Stomach (tissue), 9 donors: Measurements from ENCODE around the gene ZNF580. TPM values are rescaled to one million over a fixed set of nuclear protein-coding genes. Genes with fewer than 3 reads are reported as not detected.

Experiments
- DNase-seq, 2 donors: peaks; one replicate each; pipeline versions ENCODE4 v3.0.0 to v3.0.0-alpha.2; 2013 to 2019
- H3K27ac ChIP-seq, 5 donors: fragments of 200-600 bp in 4 of 5; sonication (generic) in 4 of 5; one replicate each; pipeline ENCODE4 v1.5.1; 2013 to 2019; ENCODE audit warnings: mild to moderate bottlenecking in 1 of 5, moderate library complexity in 1 of 5
- H3K27me3 ChIP-seq, 3 donors: fragments of 200-600 bp; sonication (generic); one replicate each; pipeline ENCODE4 v1.5.1; 2017 to 2019; ENCODE audit warnings: mixed run types in 1 of 3
- H3K36me3 ChIP-seq, 4 donors: fragments of 200-600 bp; sonication (generic); 1 replicate in 3 of 4; 2 replicates in 1 of 4; pipeline ENCODE4 v1.5.1; 2016 to 2019
- H3K4me1 ChIP-seq, 4 donors: fragments of 200-600 bp; sonication (generic); one replicate each; pipeline ENCODE4 v1.5.1; 2016 to 2019
- H3K4me3 ChIP-seq, 4 donors: fragments of 200-600 bp; sonication (generic) in 3 of 4; one replicate each; pipeline ENCODE4 v1.5.1; 2016 to 2019; ENCODE audit warnings: mild to moderate bottlenecking in 1 of 4
- H3K9me3 ChIP-seq, 4 donors: fragments of 200-600 bp; sonication (generic); one replicate each; pipeline ENCODE4 v1.5.1; 2016 to 2019
- EP300 ChIP-seq: sonication (generic); formaldehyde crosslinking; IDR thresholded peaks from one replicate; pipeline ENCODE4 v1.6.1; 2017; ENCODE audit warnings: antibody characterized with exemption
- POLR2A ChIP-seq, 4 donors: fragments of 450-650 bp; IDR thresholded peaks; one replicate each; pipeline ENCODE4 v1.6.1; 2016; ENCODE audit warnings: antibody characterized with exemption in 4 of 4, control low read depth in 2 of 4, mild to moderate bottlenecking in 1 of 4, moderate library complexity in 1 of 4
- POLR2AphosphoS5 ChIP-seq, 3 donors: sonication (generic); formaldehyde crosslinking; IDR thresholded peaks; one replicate each; pipeline ENCODE4 v1.6.1; 2016; ENCODE audit warnings: antibody characterized with exemption in 3 of 3
- WGBS, 5 donors: extraction: QIAGEN DNeasy Blood & Tissue Kit in 3 of 5; methylation state at CpG; one replicate each; pipeline versions ENCODE4 v1.1.5 to v1.1.7; 2013 to 2018; 5-methylcytosine and 5-hydroxymethylcytosine counted together
- intact Hi-C: fragments of 100-400 bp; cut with DNase I; formaldehyde crosslinking; loops from one replicate; pipeline ENCODE4 v1.15.1; 2023; ENCODE audit warnings: low total_unique reads
- polyA plus RNA-seq, 3 donors: library from polyadenylated mRNA; stranded (reverse); fragments of 200-250 nt; gene quantifications; one replicate each; pipeline ENCODE4 v1.2.3, GENCODE V29; 2013
- total RNA-seq, 5 donors: library from RNA; depleted of rRNA; stranded (reverse); fragments of >200 nt; gene quantifications; one replicate each; pipeline versions ENCODE4 v1.1.0 to v1.2.3, GENCODE V29; 2014 to 2016
- TF ChIP-seq, protein P1 (sequence below), 7 experiments: fragments of 450-650 bp in 4 of 7; fragments of 200-600 bp in 3 of 7; sonication (generic) in 3 of 7; IDR thresholded peaks; one replicate each; pipeline ENCODE4 v1.5.1; 2016 to 2019; ENCODE audit warnings: antibody characterized with exemption in 7 of 7, control low read depth in 2 of 7, mild to moderate bottlenecking in 1 of 7
- donor health status: healthy with polysubstance abuse.
- donor health status: Bipolar disorder and iron deficiency.
- donor health status: healthy.

Gene ZNF580
- total and polyA plus RNA-seq, 8 donors, result 10.6 to 55.0 (median 19.0) TPM; not detected in 1

DNA sequence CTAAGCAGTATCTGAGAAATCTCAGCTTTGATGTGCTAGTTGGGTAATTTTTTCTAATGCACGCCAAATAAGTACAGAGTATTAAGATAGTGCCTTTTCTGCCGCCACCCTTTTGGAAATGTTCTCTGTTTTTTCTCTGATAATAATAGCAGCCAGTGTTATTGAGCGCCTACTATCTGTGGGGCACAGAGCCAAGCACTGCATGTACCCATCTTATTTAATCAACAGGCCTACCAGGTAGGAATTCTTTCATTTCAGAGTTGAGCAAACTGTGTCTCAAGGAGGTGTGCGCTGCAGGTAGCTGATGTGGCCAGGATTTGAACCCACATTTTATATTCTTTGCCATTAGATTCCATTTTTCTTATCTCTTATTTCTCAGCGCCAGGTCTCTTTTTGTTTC is 35.6 kb downstream of the ZNF580 start:
- Histone ChIP-seq H3K4me1 (peaks cover 56 to 92% (median 81%) of the 10 kb centered on the region in 4 donors), H3K36me3 (peaks cover 35 to 73% (median 67%) of the 10 kb centered on the region in 4 donors), H3K4me3 (peak overlapping the region; percentile 70 to 98 (median 88)), H3K27me3 (no peaks in the 10 kb centered on the region), H3K9me3 (no peaks in the 10 kb centered on the region), H3K27ac (peak overlapping the region; percentile 89 to 95 (median 92))
- peak in 1 of 2 donors; percentile 90 for DNase-seq
- intact Hi-C loops, result no loop called here
- TF ChIP-seq EP300 (no peak), POLR2AphosphoS5 (IDR thresholded peaks at IDR 0.05) (peak in 2 of 3 donors; percentile 78 to 86), POLR2A (IDR thresholded peaks at IDR 0.05) (no peak)
- TF ChIP-seq, protein P1, sequence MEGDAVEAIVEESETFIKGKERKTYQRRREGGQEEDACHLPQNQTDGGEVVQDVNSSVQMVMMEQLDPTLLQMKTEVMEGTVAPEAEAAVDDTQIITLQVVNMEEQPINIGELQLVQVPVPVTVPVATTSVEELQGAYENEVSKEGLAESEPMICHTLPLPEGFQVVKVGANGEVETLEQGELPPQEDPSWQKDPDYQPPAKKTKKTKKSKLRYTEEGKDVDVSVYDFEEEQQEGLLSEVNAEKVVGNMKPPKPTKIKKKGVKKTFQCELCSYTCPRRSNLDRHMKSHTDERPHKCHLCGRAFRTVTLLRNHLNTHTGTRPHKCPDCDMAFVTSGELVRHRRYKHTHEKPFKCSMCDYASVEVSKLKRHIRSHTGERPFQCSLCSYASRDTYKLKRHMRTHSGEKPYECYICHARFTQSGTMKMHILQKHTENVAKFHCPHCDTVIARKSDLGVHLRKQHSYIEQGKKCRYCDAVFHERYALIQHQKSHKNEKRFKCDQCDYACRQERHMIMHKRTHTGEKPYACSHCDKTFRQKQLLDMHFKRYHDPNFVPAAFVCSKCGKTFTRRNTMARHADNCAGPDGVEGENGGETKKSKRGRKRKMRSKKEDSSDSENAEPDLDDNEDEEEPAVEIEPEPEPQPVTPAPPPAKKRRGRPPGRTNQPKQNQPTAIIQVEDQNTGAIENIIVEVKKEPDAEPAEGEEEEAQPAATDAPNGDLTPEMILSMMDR (IDR thresholded peaks at IDR 0.05), result peak in 2 of 7 experiments; percentile 22 to 37
- 30 to 50% (median 33%) methylated on average over 5 of the region's 5 CpGs for WGBS, 5 donors

DNA sequence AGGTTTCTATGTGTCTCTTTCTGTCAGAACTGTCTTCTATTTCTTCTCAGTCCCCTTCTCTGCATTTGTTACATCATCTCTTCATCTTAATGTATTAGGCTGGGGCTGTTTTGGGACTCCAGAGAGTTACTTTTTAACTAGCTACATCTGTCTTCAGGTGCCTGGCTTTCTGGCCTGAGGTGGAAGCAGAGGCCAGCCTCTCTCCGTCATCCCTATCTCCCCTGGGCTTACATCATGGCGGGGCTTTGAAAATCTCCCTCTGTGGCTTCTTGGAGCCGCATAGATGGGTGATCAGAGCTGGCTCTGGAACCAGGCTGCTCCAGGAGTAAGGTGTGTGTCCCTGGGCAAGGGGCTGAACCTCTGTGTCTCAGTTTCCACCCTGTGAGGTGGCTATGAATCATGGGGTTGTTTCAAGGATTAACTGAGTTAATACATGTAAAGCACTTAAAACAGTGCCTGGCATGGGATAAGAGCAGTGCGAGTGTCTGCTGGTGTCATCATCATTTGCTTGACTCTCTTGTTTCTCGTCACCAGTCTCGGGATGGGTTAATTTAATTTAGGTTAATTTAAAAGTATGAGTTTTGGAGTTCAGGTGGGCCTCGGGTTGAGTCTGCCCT is 36.2 kb downstream of the ZNF580 start:
- intact Hi-C loops, result no loop called here
- peak overlapping the region; percentile 89 to 95 (median 92) for H3K27ac ChIP-seq
- 35 to 52% (median 43%) methylated on average over 7 of the region's 7 CpGs for WGBS, 5 donors
- DNase-seq, result no peak
- H3K4me3 ChIP-seq, result peak overlapping the region; percentile 22 to 98 (median 76)
- no peaks in the 10 kb centered on the region for H3K9me3 ChIP-seq
- TF ChIP-seq POLR2A (IDR thresholded peaks at IDR 0.05), result no peak
- H3K27me3 ChIP-seq, result no peaks in the 10 kb centered on the region
- H3K4me1 ChIP-seq, result peaks cover 59 to 92% (median 83%) of the 10 kb centered on the region in 4 donors
- H3K36me3 ChIP-seq, result peaks cover 36 to 73% (median 67%) of the 10 kb centered on the region in 4 donors

DNA sequence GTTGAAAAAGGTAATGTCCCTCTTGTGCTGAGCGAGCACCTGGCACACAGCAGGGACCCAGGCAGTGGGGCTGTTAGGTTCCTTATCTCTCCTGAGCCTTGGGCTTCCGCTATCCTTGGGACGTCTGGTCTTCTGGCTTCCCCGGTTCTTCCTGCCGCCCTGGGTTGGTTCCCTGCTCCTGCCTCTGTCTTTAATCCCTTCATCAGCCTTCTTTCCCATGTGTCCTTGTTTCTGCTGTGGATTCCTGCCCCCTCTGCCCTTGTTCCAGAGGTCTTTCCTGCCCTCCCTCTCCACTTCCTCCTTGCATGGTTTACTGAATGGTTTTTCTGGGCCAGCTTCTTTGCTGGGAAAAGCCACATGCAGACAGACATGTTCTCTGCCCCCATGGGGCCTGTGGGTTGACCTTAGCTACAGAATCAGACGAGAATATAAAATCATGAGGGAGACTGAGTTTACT is 36.8 kb downstream of the ZNF580 start:
- no peaks in the 10 kb centered on the region for H3K27me3 ChIP-seq
- H3K9me3 ChIP-seq, result no peaks in the 10 kb centered on the region
- WGBS, 5 donors, result 16 to 48% (median 36%) methylated on average over 6 of the region's 6 CpGs
- TF ChIP-seq POLR2AphosphoS5 (IDR thresholded peaks at IDR 0.05) (peak in 1 of 3 donors; percentile 14), EP300 (no peak)
- intact Hi-C loops, result no loop called here
- H3K4me3 ChIP-seq, result peak overlapping the region; percentile 22 to 98 (median 76)
- peaks cover 65 to 93% (median 86%) of the 10 kb centered on the region in 4 donors for H3K4me1 ChIP-seq
- peak overlapping the region; percentile 67 to 95 (median 92) for H3K27ac ChIP-seq
- peak; percentile 43 to 67 for DNase-seq
- H3K36me3 ChIP-seq, result peaks cover 42 to 73% (median 68%) of the 10 kb centered on the region in 4 donors

DNA sequence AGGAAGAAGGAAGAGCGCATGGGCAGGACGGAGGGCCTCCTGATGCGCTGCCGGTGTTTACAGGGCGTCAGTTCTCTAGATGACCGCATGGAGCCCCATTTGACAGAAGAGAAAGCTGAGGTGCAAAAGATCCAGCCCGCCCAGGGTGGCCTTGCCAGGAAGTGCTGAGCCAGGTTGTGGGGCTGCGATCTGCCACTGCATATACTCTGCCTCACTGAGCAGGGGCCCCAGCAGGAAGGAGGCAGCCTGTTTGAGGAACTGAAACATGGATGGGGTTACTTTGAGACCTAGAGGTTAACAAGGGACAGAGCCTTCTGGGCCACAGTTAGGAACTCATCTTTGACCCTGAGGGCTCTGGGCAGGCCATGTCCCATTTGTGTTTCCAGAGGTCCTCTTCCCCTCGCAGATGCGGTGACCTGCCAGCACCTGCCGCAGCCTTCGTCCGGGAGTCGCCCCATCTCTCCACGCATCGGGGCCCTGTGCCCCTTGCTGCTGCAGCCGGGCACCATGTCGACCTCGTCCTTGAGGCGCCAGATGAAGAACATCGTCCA is 37.4 kb downstream of the ZNF580 start:
- Histone ChIP-seq H3K27ac (peak overlapping the region; percentile 67 to 95 (median 92)), H3K36me3 (peaks cover 46 to 75% (median 68%) of the 10 kb centered on the region in 4 donors), H3K27me3 (no peaks in the 10 kb centered on the region), H3K4me3 (peak overlapping the region in 3 of 4 donors; percentile 22 to 81 (median 70)), H3K4me1 (peaks cover 71 to 94% (median 88%) of the 10 kb centered on the region in 4 donors), H3K9me3 (no peaks in the 10 kb centered on the region)
- TF ChIP-seq EP300 (no peak), POLR2A (IDR thresholded peaks at IDR 0.05) (no peak)
- WGBS, 5 donors, result 65 to 79% (median 75%) methylated on average over 14 to 21 of the region's 21 CpGs
- intact Hi-C loops, result no loop called here
- DNase-seq, result peak; percentile 43 to 61

DNA sequence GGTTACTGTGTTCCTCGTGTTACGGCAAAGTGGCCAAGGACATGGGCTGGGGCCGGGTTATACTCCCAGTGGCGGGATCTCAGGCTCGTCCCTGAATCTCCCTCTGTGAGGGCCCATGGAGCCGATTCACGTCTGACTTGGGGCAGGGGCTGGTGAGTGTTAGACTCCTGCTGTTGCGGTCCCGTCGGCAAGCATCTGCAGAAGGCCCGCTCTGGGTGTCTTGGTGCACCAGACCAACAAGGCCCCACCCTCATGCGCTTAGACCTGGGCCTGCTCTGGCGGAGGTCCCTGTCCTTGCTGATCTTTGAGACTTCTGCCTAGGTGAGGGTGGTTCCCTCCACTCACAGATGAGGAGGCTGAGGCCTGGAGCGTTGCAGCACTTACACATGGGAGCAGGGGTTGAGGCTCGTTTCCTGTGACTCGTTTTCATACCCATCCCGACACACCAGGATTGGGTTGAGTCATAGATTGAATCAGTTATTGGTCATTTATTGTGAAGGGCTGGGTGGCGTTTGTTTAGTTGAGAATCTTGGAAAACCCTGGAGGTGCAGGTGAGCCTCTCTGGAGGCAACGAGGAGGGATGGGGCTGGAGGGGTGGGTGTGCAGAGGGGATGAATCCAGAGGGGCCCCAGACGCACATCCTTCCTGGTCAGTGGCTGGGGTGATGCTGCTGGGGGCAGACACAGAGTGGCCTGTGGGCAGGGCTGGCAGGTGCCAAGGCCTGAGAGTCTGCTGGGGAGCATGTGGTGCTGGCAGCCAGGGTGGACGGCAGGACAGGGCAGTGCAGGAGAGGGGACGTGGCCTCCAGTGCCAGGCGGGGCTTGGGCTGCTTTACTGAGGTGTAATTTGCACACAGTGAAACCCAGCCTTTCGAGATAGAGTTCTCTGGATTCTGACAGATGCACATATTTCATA is 38.8 kb downstream of the ZNF580 start:
- no peak for DNase-seq
- WGBS, 5 donors, result 63 to 80% (median 68%) methylated on average over 13 to 24 of the region's 24 CpGs
- Histone ChIP-seq H3K4me1 (peaks cover 68 to 93% (median 86%) of the 10 kb centered on the region in 4 donors), H3K27me3 (no peaks in the 10 kb centered on the region), H3K27ac (peak overlapping the region; percentile 20 to 94 (median 57)), H3K36me3 (peaks cover 42 to 74% (median 68%) of the 10 kb centered on the region in 4 donors), H3K4me3 (peak overlapping the region in 1 of 4 donors; percentile 81), H3K9me3 (no peaks in the 10 kb centered on the region)
- no peak for TF ChIP-seq POLR2A (IDR thresholded peaks at IDR 0.05)
- TF ChIP-seq EP300, result no peak
- TF ChIP-seq, protein P1 (IDR thresholded peaks at IDR 0.05), result no peak
- TF ChIP-seq POLR2AphosphoS5 (IDR thresholded peaks at IDR 0.05), result no peak
- intact Hi-C loops, result no loop called here
